ENCODE measurements around the gene RASA2. TPM values are rescaled to one million over a fixed set of nuclear protein-coding genes. Genes with fewer than 3 reads are reported as not detected.
A peak's percentile ranks its signal among the peaks of the same experiment; 100 is the strongest.

Gene RASA2
- total RNA-seq, 4 donors from 2014 or later, result 22.3 to 43.7 (median 33.6) TPM

DNA sequence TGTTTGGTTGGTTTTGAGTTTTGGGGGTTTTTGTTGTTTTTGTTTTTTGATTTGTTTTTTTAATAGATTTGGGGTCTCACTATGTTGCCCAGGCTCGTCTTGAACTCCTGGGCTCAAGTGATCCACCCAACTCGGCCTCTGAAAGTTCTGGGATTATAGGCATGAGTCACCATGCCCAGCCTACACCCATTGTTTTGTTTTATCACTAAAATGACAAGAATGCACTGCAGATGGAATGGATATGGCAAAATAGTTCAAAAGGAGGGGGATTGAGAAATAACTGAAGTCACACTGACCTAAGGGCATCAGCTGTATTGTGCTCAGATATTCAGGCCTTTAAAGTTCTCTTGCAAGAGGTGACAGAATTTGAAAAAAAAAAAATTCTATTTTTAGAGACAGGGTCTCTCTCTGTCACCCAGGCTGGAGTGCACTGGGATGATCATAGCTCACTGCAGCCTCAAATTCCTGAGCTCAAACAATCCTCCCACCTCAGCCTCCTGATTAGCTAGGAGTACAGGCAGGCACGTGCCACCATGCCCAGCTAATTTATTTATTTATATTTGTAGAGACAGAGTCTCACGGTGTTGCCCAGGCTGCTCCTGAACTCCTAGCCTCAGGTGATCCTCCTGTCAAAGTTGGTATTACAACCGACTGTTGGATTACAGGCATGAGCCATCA, 4.4 kb upstream of the RASA2 start:
- H3K4me1 ChIP-seq, result peaks cover 0 to 13% (median 0%) of the 10 kb centered on the region in 4 donors
- no peaks in the 10 kb centered on the region for H3K27me3 ChIP-seq
- no peak for DNase-seq
- H3K36me3 ChIP-seq, result no peaks in the 10 kb centered on the region
- no peak for TF ChIP-seq POLR2A (IDR thresholded peaks at IDR 0.05)
- TF ChIP-seq, protein P1, sequence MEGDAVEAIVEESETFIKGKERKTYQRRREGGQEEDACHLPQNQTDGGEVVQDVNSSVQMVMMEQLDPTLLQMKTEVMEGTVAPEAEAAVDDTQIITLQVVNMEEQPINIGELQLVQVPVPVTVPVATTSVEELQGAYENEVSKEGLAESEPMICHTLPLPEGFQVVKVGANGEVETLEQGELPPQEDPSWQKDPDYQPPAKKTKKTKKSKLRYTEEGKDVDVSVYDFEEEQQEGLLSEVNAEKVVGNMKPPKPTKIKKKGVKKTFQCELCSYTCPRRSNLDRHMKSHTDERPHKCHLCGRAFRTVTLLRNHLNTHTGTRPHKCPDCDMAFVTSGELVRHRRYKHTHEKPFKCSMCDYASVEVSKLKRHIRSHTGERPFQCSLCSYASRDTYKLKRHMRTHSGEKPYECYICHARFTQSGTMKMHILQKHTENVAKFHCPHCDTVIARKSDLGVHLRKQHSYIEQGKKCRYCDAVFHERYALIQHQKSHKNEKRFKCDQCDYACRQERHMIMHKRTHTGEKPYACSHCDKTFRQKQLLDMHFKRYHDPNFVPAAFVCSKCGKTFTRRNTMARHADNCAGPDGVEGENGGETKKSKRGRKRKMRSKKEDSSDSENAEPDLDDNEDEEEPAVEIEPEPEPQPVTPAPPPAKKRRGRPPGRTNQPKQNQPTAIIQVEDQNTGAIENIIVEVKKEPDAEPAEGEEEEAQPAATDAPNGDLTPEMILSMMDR (IDR thresholded peaks at IDR 0.05), result no peak
- H3K9me3 ChIP-seq, result no peaks in the 10 kb centered on the region
- H3K4me3 ChIP-seq, result no peak overlapping the region
- no peak overlapping the region for H3K27ac ChIP-seq

DNA sequence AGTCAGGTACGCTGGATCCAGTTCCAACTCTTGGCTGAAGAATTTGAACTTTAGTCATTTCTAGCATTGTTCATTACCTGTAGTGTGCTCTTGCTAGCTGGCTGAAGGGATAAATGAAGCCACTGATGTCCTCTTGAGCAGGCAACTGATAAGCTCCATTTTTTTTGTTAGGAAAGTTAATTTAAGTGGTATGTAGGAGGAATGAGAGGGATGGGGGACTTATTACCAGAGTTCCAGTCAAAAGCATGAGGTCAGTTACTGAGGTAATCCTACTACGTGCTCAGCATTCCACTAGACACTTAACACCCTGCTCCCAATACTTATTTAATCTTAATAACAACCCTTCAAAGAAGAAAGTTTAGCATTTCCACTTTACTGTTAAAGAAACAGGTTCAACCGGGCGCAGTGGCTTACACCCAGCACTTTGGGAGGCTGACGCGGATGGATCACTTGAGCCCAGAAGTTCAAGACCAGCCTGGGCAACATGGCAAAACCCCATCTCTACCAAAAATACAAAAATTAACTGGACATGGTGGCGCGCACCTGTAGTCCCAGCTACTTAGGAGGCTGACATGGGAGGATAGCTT, 2.0 kb upstream of the RASA2 start:
- TF ChIP-seq, protein P1 (IDR thresholded peaks at IDR 0.05), result no peak
- no peak for TF ChIP-seq POLR2A (IDR thresholded peaks at IDR 0.05)
- Histone ChIP-seq H3K27ac (no peak overlapping the region), H3K4me3 (no peak overlapping the region), H3K9me3 (no peaks in the 10 kb centered on the region), H3K36me3 (no peaks in the 10 kb centered on the region), H3K27me3 (no peaks in the 10 kb centered on the region), H3K4me1 (peaks cover 0 to 26% (median 3%) of the 10 kb centered on the region in 4 donors)
- no peak for DNase-seq

DNA sequence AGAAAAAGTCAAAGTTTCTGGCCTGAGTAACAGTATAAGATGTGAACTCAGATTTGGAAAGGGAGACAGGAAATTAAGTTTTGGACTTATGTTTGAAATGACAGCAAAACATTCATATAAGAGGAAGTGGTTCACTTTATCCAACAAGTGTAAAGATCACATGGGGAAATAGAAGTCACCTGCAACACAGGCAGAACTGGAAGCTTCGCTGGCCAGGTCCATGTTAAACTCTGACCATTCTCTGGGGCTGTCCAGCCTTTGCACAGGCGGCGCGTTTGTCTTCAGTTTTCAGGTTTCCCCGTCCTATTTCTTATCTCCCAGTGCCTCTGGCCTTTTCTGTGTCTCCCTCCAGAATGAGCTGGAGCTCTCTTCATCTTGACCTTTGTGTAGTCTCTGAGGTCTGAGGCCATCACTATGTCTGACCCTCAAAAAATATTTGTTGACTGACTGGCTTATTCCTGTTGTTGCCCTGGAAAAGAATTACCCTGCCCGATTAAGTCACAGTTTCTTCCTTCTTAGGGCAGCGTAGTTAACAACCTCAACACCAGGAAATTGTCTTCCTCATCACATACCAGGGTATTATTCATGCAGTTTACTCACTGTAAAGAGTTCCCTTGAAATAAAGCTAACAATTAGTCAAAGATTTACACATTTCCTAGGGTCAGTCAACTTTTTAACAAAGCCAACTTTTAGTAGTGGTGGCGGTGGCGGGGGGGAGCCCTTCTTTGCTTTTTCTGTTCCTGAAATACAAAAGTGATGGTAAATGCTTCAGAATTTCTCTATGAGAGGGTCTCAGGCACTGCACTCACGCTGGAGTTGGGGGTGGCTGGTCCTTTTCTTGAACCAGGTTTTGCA, 959 bp upstream of the RASA2 start:
- Histone ChIP-seq H3K9me3 (no peaks in the 10 kb centered on the region), H3K27me3 (no peaks in the 10 kb centered on the region), H3K4me1 (peaks cover 0 to 26% (median 3%) of the 10 kb centered on the region in 4 donors), H3K27ac (peak overlapping the region; percentile 32 to 100 (median 98)), H3K4me3 (peak overlapping the region in 3 of 4 donors; percentile 80 to 97 (median 92)), H3K36me3 (no peaks in the 10 kb centered on the region)
- peak; percentile 29 to 57 (median 54) for DNase-seq
- TF ChIP-seq, protein P1 (IDR thresholded peaks at IDR 0.05), result peak in 1 of 6 experiments; percentile 1
- TF ChIP-seq POLR2A (IDR thresholded peaks at IDR 0.05), result no peak

DNA sequence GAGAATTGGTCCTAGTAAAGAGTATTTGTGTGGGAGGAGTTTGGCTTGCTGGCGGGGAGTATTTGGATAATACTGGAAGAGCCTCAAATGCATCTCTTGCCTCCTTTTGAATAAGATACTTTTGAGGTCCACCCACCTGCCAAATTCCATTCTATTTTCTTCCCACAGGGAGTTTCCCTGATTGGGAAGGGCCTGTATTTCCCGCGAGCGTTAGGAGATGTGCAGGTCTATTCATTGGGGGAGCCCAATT, 406 bp upstream of the RASA2 start:
- Histone ChIP-seq H3K27ac (peak overlapping the region; percentile 32 to 100 (median 98)), H3K9me3 (no peaks in the 10 kb centered on the region), H3K36me3 (no peaks in the 10 kb centered on the region), H3K4me1 (peaks cover 0 to 26% (median 3%) of the 10 kb centered on the region in 4 donors), H3K4me3 (peak overlapping the region; percentile 58 to 97 (median 86)), H3K27me3 (no peaks in the 10 kb centered on the region)
- TF ChIP-seq, protein P1 (IDR thresholded peaks at IDR 0.05), result no peak
- no peak for TF ChIP-seq POLR2A (IDR thresholded peaks at IDR 0.05)
- peak in 1 of 3 donors; percentile 23 for DNase-seq

DNA sequence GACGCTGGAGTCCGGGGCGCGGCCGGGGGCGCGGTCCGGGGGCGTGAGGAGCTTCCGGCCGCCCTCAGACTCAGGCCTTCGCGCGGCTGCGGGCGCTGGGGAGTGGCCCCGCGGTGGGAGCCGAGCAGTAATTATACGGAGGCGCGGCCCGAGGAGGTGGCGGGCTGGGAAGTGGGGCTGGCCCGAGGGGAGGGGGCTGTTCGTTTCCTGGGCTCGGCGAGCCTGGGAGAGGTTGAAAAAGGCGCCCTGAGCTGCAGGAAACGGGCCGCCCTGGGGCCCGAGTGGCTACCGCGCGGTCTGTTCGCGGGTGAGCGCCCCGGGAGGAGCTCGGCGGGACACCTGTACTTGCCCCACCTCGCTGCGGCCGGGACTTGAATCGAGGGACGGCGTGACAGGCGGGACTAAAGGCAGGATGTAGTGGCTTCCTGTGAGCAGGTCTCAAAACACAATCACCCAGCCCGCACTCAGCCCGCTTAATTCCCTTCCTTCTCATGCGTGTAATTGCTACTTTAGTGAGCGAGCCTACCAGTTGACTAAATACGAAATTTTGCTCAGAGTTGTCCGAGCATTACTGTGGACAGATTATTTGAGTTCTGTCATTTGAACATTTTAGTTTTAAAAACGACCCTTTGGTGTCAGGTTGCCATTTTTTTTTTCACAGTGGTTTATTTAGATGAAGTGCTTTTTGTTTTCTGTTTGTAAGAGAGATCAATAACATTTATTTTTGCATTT, 860 bp downstream of the RASA2 start:
- peak; percentile 83 to 89 for TF ChIP-seq POLR2A (IDR thresholded peaks at IDR 0.05)
- TF ChIP-seq, protein P1 (IDR thresholded peaks at IDR 0.05), result peak in 1 of 6 experiments; percentile 19
- Histone ChIP-seq H3K9me3 (no peaks in the 10 kb centered on the region), H3K4me1 (peaks cover 0 to 26% (median 6%) of the 10 kb centered on the region in 4 donors), H3K27ac (peak overlapping the region; percentile 98 to 100 (median 98)), H3K27me3 (no peaks in the 10 kb centered on the region), H3K4me3 (peak overlapping the region; percentile 58 to 97 (median 86)), H3K36me3 (no peaks in the 10 kb centered on the region)
- peak; percentile 90 to 97 (median 97) for DNase-seq
